Measurements from ENCODE around the gene SEC22C.

The SEC22C gene

DNA sequence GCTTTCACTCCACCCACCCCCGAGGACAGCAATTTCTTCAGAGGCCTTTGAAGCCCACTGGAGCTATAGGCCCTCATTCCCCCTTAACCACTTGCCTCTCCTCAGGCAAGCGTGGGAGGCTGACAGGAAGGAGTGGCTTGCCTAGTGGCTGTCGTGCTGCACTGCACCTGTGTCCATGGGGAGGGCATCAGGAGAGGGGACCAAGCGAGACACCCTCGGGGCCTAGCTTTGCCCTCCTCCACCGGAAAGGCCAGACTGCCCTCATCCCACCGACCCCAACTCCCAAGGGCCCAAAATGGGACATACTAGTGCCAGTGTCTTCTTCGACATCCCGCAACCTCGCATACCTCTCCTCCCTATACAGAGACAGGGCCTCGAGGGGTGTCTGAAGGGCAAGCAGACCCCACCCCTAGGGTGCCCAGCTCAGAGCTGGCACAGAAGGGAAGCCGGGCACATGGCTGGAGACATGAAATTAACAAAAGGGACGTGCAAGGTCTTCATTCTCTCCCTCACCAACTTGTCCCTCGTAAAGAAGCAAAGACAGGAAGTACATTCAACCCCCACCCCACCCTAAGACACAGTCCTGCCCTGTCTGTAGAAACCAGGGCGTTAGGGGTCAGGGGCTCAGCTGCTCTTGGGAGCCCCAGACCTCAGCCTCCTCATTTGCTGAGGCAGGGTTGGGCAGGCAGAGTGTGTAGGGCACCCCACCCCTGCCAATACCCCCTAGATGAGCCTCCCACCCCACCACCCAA, 55.0 kb downstream of the SEC22C start:
- Histone ChIP-seq H3K27ac (ENCODE audit: low read length) (no peak overlapping the region), H3K27me3 (ENCODE audit: control insufficient read depth, insufficient read depth, low read length) (no peaks in the 10 kb centered on the region), H3K36me3 (ENCODE audit: control insufficient read depth, insufficient read depth, low read length) (no peaks in the 10 kb centered on the region), H3K4me3 (ENCODE audit: low read length) (no peak overlapping the region), H3K9me3 (ENCODE audit: control insufficient read depth, insufficient read depth, low read length) (no peaks in the 10 kb centered on the region), H3K4me1 (ENCODE audit: control insufficient read depth, insufficient read depth, low read length) (peaks cover 1% of the 10 kb centered on the region; the same call in 1 of the 2 replicates)
- WGBS (ENCODE audit: insufficient coverage, insufficient read length) = no CpG with 5 or more reads among the region's 15 CpGs
- no peak for DNase-seq (ENCODE audit: low read depth, low spot score)

DNA sequence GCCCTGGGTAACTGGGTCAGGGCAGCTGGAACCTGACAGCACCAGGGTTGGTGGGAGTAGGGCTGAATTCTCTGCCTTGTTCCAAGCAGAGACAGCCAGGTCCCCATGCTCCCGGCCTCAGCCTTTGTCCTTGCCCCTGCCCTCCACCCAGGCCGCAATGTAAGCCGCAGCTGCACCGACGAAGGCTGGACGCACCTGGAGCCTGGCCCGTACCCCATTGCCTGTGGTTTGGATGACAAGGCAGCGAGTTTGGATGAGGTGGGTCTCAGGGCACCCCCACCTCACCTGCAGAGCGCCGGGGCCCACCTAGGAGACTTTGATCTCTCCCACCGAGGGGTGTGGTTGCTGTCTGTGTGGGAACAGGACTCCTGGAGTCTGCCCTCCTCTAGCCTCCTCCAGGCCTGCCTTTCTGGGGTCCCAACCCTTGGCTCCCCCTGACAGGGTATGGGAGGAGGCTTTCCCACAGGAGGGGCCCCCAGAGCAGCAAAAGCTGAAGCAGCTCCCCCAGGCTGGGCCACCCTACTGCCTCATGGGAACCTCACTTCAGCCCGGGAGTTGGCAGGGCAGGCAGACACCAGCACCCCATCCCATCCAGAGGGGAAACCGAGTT, 55.9 kb downstream of the SEC22C start:
- H3K27me3 ChIP-seq (ENCODE audit: control insufficient read depth, insufficient read depth, low read length) = no peaks in the 10 kb centered on the region
- H3K4me1 ChIP-seq (ENCODE audit: control insufficient read depth, insufficient read depth, low read length) = peaks cover 1% of the 10 kb centered on the region; the same call in 1 of the 2 replicates
- H3K27ac ChIP-seq (ENCODE audit: low read length) = no peak overlapping the region
- no peak for DNase-seq (ENCODE audit: low read depth, low spot score)
- H3K4me3 ChIP-seq (ENCODE audit: low read length) = no peak overlapping the region
- H3K36me3 ChIP-seq (ENCODE audit: control insufficient read depth, insufficient read depth, low read length) = no peaks in the 10 kb centered on the region
- H3K9me3 ChIP-seq (ENCODE audit: control insufficient read depth, insufficient read depth, low read length) = no peaks in the 10 kb centered on the region
- WGBS (ENCODE audit: insufficient coverage, insufficient read length) = no CpG with 5 or more reads among the region's 13 CpGs

DNA sequence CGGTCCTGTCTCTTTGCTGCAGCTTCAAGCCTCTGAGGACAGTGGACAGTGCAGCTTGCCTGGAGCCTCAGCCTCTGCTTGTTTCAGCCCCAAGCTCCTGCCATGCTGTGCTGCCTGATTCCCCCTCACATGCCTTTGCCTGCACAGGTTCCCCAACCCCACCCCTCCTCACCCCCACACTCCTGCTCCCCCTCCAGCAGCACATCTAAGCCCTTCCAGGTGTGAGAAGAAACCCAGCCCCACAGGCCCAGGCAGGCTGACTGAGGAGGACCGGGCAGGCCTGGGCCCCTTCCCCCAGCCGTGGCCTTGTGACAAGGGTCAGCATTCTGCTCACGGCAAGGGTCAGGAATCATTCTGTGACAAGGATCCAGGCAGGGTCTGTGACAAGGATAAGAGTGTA, 56.6 kb downstream of the SEC22C start:
- WGBS (ENCODE audit: insufficient coverage, insufficient read length) = no CpG with 5 or more reads among the region's 4 CpGs

DNA sequence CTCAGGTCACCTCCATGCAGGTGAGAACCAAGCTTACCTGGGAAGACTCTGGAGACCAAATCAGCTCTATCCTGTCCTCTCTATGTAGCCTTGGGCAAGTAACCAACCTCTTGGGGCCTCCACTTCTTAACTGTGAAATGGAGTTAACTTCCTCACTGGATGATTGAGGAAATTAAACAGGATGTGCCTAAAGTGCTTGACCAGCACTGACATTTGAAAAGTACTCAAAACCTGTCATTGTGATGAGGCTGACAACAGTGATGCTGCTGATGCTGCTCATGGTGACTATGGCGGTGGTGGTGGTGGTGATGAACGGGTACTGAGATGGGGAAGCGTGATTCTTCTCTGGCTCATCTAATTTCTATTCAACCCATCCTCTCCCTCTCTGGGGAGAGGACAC, 57.0 kb downstream of the SEC22C start:
- no peak for DNase-seq (ENCODE audit: low read depth, low spot score)
- no CpG with 5 or more reads among the region's 3 CpGs for whole genome bisulfite sequencing (ENCODE audit: insufficient coverage, insufficient read length)
- no peak overlapping the region for H3K27ac ChIP-seq (ENCODE audit: low read length)

More for the DNA sequence above, 56.6 kb downstream of the SEC22C start:
- no peak for DNase-seq (ENCODE audit: low read depth, low spot score)
- Histone ChIP-seq H3K9me3 (ENCODE audit: control insufficient read depth, insufficient read depth, low read length) (no peaks in the 10 kb centered on the region), H3K27me3 (ENCODE audit: control insufficient read depth, insufficient read depth, low read length) (no peaks in the 10 kb centered on the region), H3K27ac (ENCODE audit: low read length) (no peak overlapping the region), H3K36me3 (ENCODE audit: control insufficient read depth, insufficient read depth, low read length) (no peaks in the 10 kb centered on the region), H3K4me3 (ENCODE audit: low read length) (no peak overlapping the region), H3K4me1 (ENCODE audit: control insufficient read depth, insufficient read depth, low read length) (peaks cover 1% of the 10 kb centered on the region; the same call in 1 of the 2 replicates)

DNA sequence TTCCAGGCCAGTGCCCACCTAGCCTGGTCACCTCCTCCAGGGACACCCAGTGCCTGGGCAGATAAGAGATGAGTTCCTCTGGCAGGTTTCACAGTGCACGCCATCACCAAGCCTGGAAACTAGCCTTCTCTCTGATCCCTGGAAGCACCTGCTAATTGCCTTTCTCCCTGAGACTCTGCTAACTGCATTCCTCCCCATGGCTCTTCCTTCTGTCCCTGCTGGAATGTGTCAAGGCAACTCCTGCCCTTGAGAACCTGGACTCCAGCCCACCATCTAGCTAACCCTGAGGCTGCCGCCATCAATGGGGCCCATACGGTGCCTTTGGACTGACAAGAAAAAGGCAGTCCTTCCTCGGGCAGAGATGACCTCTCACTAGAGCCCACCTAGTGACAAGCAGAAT, 60.9 kb downstream of the SEC22C start:
- no CpG with 5 or more reads among the region's 4 CpGs for WGBS (ENCODE audit: insufficient coverage, insufficient read length)
- Histone ChIP-seq H3K4me3 (ENCODE audit: low read length) (no peak overlapping the region), H3K27ac (ENCODE audit: low read length) (no peak overlapping the region), H3K4me1 (ENCODE audit: control insufficient read depth, insufficient read depth, low read length) (no peaks in the 10 kb centered on the region), H3K9me3 (ENCODE audit: control insufficient read depth, insufficient read depth, low read length) (no peaks in the 10 kb centered on the region), H3K36me3 (ENCODE audit: control insufficient read depth, insufficient read depth, low read length) (no peaks in the 10 kb centered on the region), H3K27me3 (ENCODE audit: control insufficient read depth, insufficient read depth, low read length) (no peaks in the 10 kb centered on the region)
- no peak for DNase-seq (ENCODE audit: low read depth, low spot score)

More for the DNA sequence above, 57.0 kb downstream of the SEC22C start:
- Histone ChIP-seq H3K36me3 (ENCODE audit: control insufficient read depth, insufficient read depth, low read length) (no peaks in the 10 kb centered on the region), H3K27me3 (ENCODE audit: control insufficient read depth, insufficient read depth, low read length) (no peaks in the 10 kb centered on the region), H3K4me1 (ENCODE audit: control insufficient read depth, insufficient read depth, low read length) (peaks cover 1% of the 10 kb centered on the region; the same call in 1 of the 2 replicates), H3K9me3 (ENCODE audit: control insufficient read depth, insufficient read depth, low read length) (no peaks in the 10 kb centered on the region), H3K4me3 (ENCODE audit: low read length) (no peak overlapping the region)

DNA sequence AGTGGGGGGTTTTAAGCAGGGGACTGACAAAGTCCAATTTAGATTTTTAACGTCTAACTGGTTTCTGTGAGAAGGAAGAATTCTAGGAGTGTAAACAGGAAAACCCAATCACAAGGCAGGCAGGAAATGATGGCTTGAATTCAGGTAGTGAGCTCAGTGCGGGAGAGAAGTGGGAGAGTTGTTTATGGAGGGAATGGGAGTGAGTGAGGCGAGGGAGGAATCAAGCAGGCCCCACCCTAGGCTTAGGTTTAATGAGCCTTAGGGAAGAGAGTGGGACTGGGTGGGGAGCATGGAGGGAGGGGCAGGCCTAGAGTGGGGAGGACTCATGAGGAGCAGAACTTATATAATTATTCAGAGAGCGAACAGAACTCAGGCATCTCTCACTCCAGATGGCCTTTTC, 61.4 kb downstream of the SEC22C start:
- Histone ChIP-seq H3K27me3 (ENCODE audit: control insufficient read depth, insufficient read depth, low read length) (no peaks in the 10 kb centered on the region), H3K27ac (ENCODE audit: low read length) (no peak overlapping the region), H3K36me3 (ENCODE audit: control insufficient read depth, insufficient read depth, low read length) (no peaks in the 10 kb centered on the region), H3K4me1 (ENCODE audit: control insufficient read depth, insufficient read depth, low read length) (no peaks in the 10 kb centered on the region), H3K9me3 (ENCODE audit: control insufficient read depth, insufficient read depth, low read length) (no peaks in the 10 kb centered on the region), H3K4me3 (ENCODE audit: low read length) (no peak overlapping the region)
- WGBS (ENCODE audit: insufficient coverage, insufficient read length) = 100% methylated on average over 1 of the region's 4 CpGs
- DNase-seq (ENCODE audit: low read depth, low spot score) = no peak

DNA sequence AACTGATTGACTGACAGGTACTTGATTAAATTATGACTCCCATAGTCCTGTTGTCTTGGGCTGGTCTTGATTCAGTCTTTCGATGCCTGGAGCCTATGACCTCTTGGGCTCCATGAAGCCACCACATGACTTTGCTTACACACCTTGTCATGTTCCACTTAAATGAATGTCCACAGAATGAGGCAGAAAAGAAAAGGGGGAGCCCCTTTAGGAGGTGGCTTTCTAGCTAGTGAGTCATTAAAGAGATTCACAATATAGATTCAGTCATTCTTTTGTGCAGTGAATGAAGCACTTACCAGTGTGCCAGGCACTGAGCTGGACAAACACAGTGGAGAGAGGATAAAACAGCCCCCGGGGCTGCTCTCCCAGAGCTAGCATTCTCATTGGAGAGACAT, 62.2 kb downstream of the SEC22C start:
- H3K27me3 ChIP-seq (ENCODE audit: control insufficient read depth, insufficient read depth, low read length) = no peaks in the 10 kb centered on the region
- H3K27ac ChIP-seq (ENCODE audit: low read length) = no peak overlapping the region
- H3K9me3 ChIP-seq (ENCODE audit: control insufficient read depth, insufficient read depth, low read length) = no peaks in the 10 kb centered on the region
- no peak for DNase-seq (ENCODE audit: low read depth, low spot score)
- no peaks in the 10 kb centered on the region for H3K4me1 ChIP-seq (ENCODE audit: control insufficient read depth, insufficient read depth, low read length)
- no peaks in the 10 kb centered on the region for H3K36me3 ChIP-seq (ENCODE audit: control insufficient read depth, insufficient read depth, low read length)
- no CpG with 5 or more reads among the region's 2 CpGs for WGBS (ENCODE audit: insufficient coverage, insufficient read length)
- H3K4me3 ChIP-seq (ENCODE audit: low read length) = no peak overlapping the region

DNA sequence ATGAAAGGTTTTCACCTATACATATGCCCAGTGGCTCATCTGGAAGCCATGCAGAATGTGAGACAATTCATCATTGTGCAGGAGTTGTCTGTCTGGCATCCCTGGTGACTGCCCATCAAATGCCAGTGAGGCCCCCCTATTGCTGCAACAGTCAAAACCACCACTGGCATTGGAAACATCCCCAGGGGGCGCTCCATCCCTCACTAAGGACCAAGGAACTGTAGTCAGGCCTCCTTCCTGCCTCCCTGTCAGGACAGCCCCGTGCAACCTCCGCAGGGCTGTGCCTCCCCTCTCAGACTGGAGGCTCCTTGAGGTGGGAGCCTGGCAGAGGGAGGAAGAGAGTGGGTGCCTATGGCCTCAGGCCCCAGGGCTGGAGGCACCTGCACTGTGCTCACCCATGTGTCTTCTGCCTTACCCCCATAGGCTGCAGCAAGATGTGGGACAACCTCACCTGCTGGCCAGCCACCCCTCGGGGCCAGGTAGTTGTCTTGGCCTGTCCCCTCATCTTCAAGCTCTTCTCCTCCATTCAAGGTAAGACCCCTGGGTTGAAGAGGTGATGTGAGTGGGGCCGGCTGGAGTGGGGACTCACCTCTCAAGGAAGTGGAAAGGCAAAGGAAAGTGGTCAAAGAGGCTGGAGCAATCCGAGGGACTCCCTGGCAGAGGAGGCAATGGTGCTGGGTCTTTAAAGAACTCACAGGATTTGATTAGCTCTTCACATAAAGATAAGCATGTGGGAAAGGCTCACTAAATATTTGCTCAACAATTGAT, 62.8 kb downstream of the SEC22C start:
- no CpG with 5 or more reads among the region's 6 CpGs for WGBS (ENCODE audit: insufficient coverage, insufficient read length)

DNA sequence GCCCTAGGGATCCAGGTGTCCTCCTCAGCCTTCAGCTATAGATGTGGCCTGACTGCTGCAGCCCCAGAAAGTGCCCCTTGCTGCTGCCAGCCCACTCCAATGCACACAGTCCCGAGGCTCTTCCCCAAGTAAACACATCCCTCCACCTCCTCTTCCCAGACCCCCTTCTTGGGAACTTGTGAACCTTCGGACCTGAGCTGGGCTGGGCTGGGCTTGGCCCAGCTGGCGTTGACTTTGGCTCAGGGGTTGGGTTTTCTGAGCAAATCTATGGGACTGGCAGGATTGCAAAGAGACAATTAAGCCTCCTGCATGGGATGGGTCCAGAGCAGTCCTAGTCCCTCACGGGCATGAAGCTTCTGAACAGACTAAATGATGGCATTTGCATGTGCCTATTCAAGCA, 64.7 kb downstream of the SEC22C start:
- no peak for DNase-seq (ENCODE audit: low read depth, low spot score)
- Histone ChIP-seq H3K9me3 (ENCODE audit: control insufficient read depth, insufficient read depth, low read length) (no peaks in the 10 kb centered on the region), H3K4me3 (ENCODE audit: low read length) (no peak overlapping the region), H3K27ac (ENCODE audit: low read length) (no peak overlapping the region), H3K36me3 (ENCODE audit: control insufficient read depth, insufficient read depth, low read length) (no peaks in the 10 kb centered on the region), H3K27me3 (ENCODE audit: control insufficient read depth, insufficient read depth, low read length) (no peaks in the 10 kb centered on the region), H3K4me1 (ENCODE audit: control insufficient read depth, insufficient read depth, low read length) (no peaks in the 10 kb centered on the region)
- WGBS (ENCODE audit: insufficient coverage, insufficient read length) = no CpG with 5 or more reads among the region's 4 CpGs

More for the DNA sequence above, 62.8 kb downstream of the SEC22C start:
- no peak for DNase-seq (ENCODE audit: low read depth, low spot score)
- H3K4me3 ChIP-seq (ENCODE audit: low read length) = no peak overlapping the region
- no peaks in the 10 kb centered on the region for H3K4me1 ChIP-seq (ENCODE audit: control insufficient read depth, insufficient read depth, low read length)
- no peaks in the 10 kb centered on the region for H3K27me3 ChIP-seq (ENCODE audit: control insufficient read depth, insufficient read depth, low read length)
- no peak overlapping the region for H3K27ac ChIP-seq (ENCODE audit: low read length)
- H3K9me3 ChIP-seq (ENCODE audit: control insufficient read depth, insufficient read depth, low read length) = no peaks in the 10 kb centered on the region
- no peaks in the 10 kb centered on the region for H3K36me3 ChIP-seq (ENCODE audit: control insufficient read depth, insufficient read depth, low read length)

DNA sequence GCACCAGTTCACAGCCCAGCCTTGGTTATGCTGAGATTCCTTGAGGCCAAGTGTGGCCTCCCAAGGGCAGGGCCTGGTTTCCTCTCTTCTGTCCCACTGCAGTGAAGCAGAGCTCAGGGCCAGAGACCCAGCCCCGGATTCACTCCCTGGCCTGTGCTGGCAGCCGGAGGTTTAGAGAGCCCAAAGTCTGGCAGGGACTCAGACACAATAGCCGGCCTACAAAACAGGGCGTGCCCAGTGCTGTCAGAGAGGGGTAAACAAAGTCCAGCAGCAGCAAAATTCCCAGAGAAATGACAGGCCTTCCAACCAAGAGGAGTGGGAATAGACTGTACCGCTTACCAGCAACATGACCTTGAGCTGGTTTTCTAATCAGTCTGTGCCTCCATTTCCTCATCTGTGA, 65.3 kb downstream of the SEC22C start:
- no peak for DNase-seq (ENCODE audit: low read depth, low spot score)
- H3K27me3 ChIP-seq (ENCODE audit: control insufficient read depth, insufficient read depth, low read length) = no peaks in the 10 kb centered on the region
- H3K4me3 ChIP-seq (ENCODE audit: low read length) = no peak overlapping the region
- H3K27ac ChIP-seq (ENCODE audit: low read length) = no peak overlapping the region
- no peaks in the 10 kb centered on the region for H3K9me3 ChIP-seq (ENCODE audit: control insufficient read depth, insufficient read depth, low read length)
- H3K36me3 ChIP-seq (ENCODE audit: control insufficient read depth, insufficient read depth, low read length) = no peaks in the 10 kb centered on the region
- no CpG with 5 or more reads among the region's 5 CpGs for WGBS (ENCODE audit: insufficient coverage, insufficient read length)
- no peaks in the 10 kb centered on the region for H3K4me1 ChIP-seq (ENCODE audit: control insufficient read depth, insufficient read depth, low read length)
